Measurements from ENCODE around the gene TNNT3. TPM values are rescaled to one million over a fixed set of nuclear protein-coding genes. Genes with fewer than 3 reads are reported as not detected.

TNNT3 gene
- total and polyA plus RNA-seq, 2 experiments from 2014 or later = not detected

DNA sequence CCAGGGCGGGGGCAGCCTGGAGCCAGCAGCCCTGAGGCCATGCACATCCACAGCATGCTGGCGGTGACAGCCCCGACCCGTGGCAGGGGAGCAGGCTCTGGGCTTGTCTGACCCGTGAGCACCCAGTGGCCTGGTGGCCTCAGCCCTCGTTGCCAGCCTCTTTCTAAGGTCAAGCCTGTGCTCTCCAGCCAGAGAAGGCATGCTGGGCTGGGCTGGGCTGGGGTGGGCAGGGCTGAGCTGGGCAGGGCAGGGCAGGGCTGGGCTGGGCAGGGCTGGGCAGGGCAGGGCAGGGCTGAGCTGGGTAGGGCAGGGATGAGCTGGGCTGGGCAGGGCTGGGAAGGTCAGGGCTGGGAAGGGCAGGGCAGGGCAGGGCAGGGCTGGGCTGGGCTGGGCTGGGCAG is 67.5 kb downstream of the TNNT3 start:
- H2AFZ ChIP-seq = no peak overlapping the region
- in situ Hi-C loops (cut with MboI) = no loop called here

DNA sequence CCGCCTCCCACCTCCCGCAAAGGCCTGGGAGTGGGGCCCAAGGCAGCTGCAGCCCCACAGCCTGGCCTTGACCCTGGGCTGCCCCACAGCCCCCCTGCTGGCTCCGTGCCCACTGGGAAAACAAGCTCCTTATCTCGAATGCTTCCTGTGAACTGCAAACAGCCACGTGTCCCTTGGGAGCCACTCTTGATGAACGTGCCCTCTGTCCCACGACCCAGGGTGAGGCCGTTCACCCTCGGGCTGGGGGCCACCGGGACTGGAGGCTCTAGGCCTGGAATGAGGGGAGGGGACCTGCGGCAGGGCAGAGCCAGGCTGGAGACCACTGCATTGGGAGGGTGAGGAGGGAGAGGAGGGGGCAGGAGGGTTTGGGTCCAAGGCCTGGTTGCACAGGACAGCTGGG is 68.7 kb downstream of the TNNT3 start:
- no peaks in the 10 kb centered on the region for H3K4me1 ChIP-seq (ENCODE audit: insufficient read depth)
- H4K20me1 ChIP-seq (ENCODE audit: insufficient read depth) = no peaks in the 10 kb centered on the region
- H3F3A ChIP-seq (ENCODE audit: insufficient read depth) = no peaks in the 10 kb centered on the region
- no peak overlapping the region for H3K27ac ChIP-seq
- H3K79me2 ChIP-seq (ENCODE audit: insufficient read depth) = no peaks in the 10 kb centered on the region
- in situ Hi-C loops (cut with MboI) = no loop called here
- H3K9me2 ChIP-seq (ENCODE audit: insufficient read depth) = no peaks in the 10 kb centered on the region
- no peaks in the 10 kb centered on the region for H3K27me3 ChIP-seq (replicated peaks; ENCODE audit: insufficient read depth)
- H3K9me3 ChIP-seq (ENCODE audit: low read depth) = no peaks in the 10 kb centered on the region
- no CpG with 5 or more reads among the region's 11 CpGs for WGBS, 2 experiments (ENCODE audit: low coverage in 1 of 2, low lambda C conversion rate in 2 of 2, missing lambda C conversion rate in 2 of 2)
- no peak overlapping the region for H3K4me2 ChIP-seq (ENCODE audit: unreplicated experiment)
- no peak for TF ChIP-seq EZH2phosphoT487 (IDR thresholded peaks at IDR 0.05; ENCODE audit: insufficient read depth, low read depth)
- no peak for TF ChIP-seq EZH2 (IDR thresholded peaks at IDR 0.05; ENCODE audit: insufficient read depth, poor library complexity, severe bottlenecking)
- no peak overlapping the region for H3K4me3 ChIP-seq
- no peak for DNase-seq
- H2AFZ ChIP-seq = no peak overlapping the region
- no peaks in the 10 kb centered on the region for H3K36me3 ChIP-seq (ENCODE audit: low read depth)
- no peak overlapping the region for H3K9ac ChIP-seq

More for the DNA sequence above, 67.5 kb downstream of the TNNT3 start:
- Histone ChIP-seq H4K20me1 (ENCODE audit: insufficient read depth) (no peaks in the 10 kb centered on the region), H3F3A (ENCODE audit: insufficient read depth) (no peaks in the 10 kb centered on the region), H3K9me3 (ENCODE audit: low read depth) (no peaks in the 10 kb centered on the region), H3K36me3 (ENCODE audit: low read depth) (no peaks in the 10 kb centered on the region), H3K4me2 (ENCODE audit: unreplicated experiment) (no peak overlapping the region), H3K79me2 (ENCODE audit: insufficient read depth) (no peaks in the 10 kb centered on the region), H3K27ac (no peak overlapping the region), H3K4me3 (no peak overlapping the region), H3K9me2 (ENCODE audit: insufficient read depth) (no peaks in the 10 kb centered on the region), H3K4me1 (ENCODE audit: insufficient read depth) (no peaks in the 10 kb centered on the region), H3K9ac (no peak overlapping the region), H3K27me3 (replicated peaks; ENCODE audit: insufficient read depth) (no peaks in the 10 kb centered on the region)
- no CpG with 5 or more reads among the region's 6 CpGs for WGBS, 2 experiments (ENCODE audit: low coverage in 1 of 2, low lambda C conversion rate in 2 of 2, missing lambda C conversion rate in 2 of 2)
- DNase-seq = no peak
- TF ChIP-seq EZH2phosphoT487 (IDR thresholded peaks at IDR 0.05; ENCODE audit: insufficient read depth, low read depth) (no peak), EZH2 (IDR thresholded peaks at IDR 0.05; ENCODE audit: insufficient read depth, poor library complexity, severe bottlenecking) (no peak)

Small RNAs within 50 kb of the gene (microRNA-seq; reads per million reads assigned to microRNA genes)
- gene MIR7847 (ENCODE audit: borderline number of aligned reads) = not detected

Other genes with a start within 250 kb of the TNNT3 start
- not detected in 2 replicates for gene KRTAP5-6, start 222.5 kb upstream of the TNNT3 start, total RNA-seq (2014; rRNA removed; shearing (Covaris generic))
- gene KRTAP5-6, start 222.5 kb upstream of the TNNT3 start, polyA plus RNA-seq (2016; fragmentation: Nextera tagmentation; extraction: Ambion mirVana) = not detected in 2 replicates
- gene IFITM10, start 169.1 kb upstream of the TNNT3 start, total RNA-seq (2014; rRNA removed; shearing (Covaris generic)) = 1.6 and 67.4 TPM in 2 replicates
- gene IFITM10, start 169.1 kb upstream of the TNNT3 start, polyA plus RNA-seq (2016; fragmentation: Nextera tagmentation; extraction: Ambion mirVana) = 0.41 and 0.53 TPM in 2 replicates
- 305 and 338 TPM in 2 replicates for gene CTSD, start 155.8 kb upstream of the TNNT3 start, total RNA-seq (2014; rRNA removed; shearing (Covaris generic))
- 321 and 327 TPM in 2 replicates for gene CTSD, start 155.8 kb upstream of the TNNT3 start, polyA plus RNA-seq (2016; fragmentation: Nextera tagmentation; extraction: Ambion mirVana)
- gene SYT8, start 84.7 kb upstream of the TNNT3 start, total RNA-seq (2014; rRNA removed; shearing (Covaris generic)) = not detected in 2 replicates
- not detected in 2 replicates for gene SYT8, start 84.7 kb upstream of the TNNT3 start, polyA plus RNA-seq (2016; fragmentation: Nextera tagmentation; extraction: Ambion mirVana)
- gene TNNI2, start 80.7 kb upstream of the TNNT3 start, total RNA-seq (2014; rRNA removed; shearing (Covaris generic)) = not detected in 2 replicates
- gene TNNI2, start 80.7 kb upstream of the TNNT3 start, polyA plus RNA-seq (2016; fragmentation: Nextera tagmentation; extraction: Ambion mirVana) = not detected in 2 replicates
- gene LSP1, start 66.6 kb upstream of the TNNT3 start, total RNA-seq (2014; rRNA removed; shearing (Covaris generic)) = not detected in 2 replicates
- 0.36 and 1.3 TPM in 2 replicates for gene LSP1, start 66.6 kb upstream of the TNNT3 start, polyA plus RNA-seq (2016; fragmentation: Nextera tagmentation; extraction: Ambion mirVana)
- gene PRR33, start 27.8 kb upstream of the TNNT3 start, total RNA-seq (2014; rRNA removed; shearing (Covaris generic)) = not detected in 2 replicates
- gene PRR33, start 27.8 kb upstream of the TNNT3 start, polyA plus RNA-seq (2016; fragmentation: Nextera tagmentation; extraction: Ambion mirVana) = not detected in 2 replicates
- gene MRPL23, start 27.6 kb downstream of the TNNT3 start, total RNA-seq (2014; rRNA removed; shearing (Covaris generic)) = 47.7 and 70.6 TPM in 2 replicates
- gene MRPL23, start 27.6 kb downstream of the TNNT3 start, polyA plus RNA-seq (2016; fragmentation: Nextera tagmentation; extraction: Ambion mirVana) = 40.5 and 40.9 TPM in 2 replicates
- 0.25 and 2.2 TPM in 2 replicates for gene H19, start 78.1 kb downstream of the TNNT3 start, total RNA-seq (2014; rRNA removed; shearing (Covaris generic))
- gene H19, start 78.1 kb downstream of the TNNT3 start, polyA plus RNA-seq (2016; fragmentation: Nextera tagmentation; extraction: Ambion mirVana) = not detected in 2 replicates
- gene IGF2, start 219.7 kb downstream of the TNNT3 start, total RNA-seq (2014; rRNA removed; shearing (Covaris generic)) = not detected in 2 replicates
- 0.06 and 0.18 TPM in 2 replicates for gene IGF2, start 219.7 kb downstream of the TNNT3 start, polyA plus RNA-seq (2016; fragmentation: Nextera tagmentation; extraction: Ambion mirVana)
- gene INS, start 241.5 kb downstream of the TNNT3 start, total RNA-seq (2014; rRNA removed; shearing (Covaris generic)) = not detected in 2 replicates
- not detected in 2 replicates for gene INS, start 241.5 kb downstream of the TNNT3 start, polyA plus RNA-seq (2016; fragmentation: Nextera tagmentation; extraction: Ambion mirVana)